ENCODE measurements around the gene ARPC5L.
"Not testable (repeated sequence)": the region's sequence is repeated elsewhere in the genome, so short reads cannot be mapped to it uniquely, and the experiment has no call there.

Gene ARPC5L

GRCh38 chr9:124894741-124895170 lies 32.8 kb downstream of the ARPC5L start:
- DNase-seq = peak; percentile 24 to 40

- no peak for DNase-seq
Measured at GRCh38 chr9:124897570-124898460, 35.9 kb downstream of the ARPC5L start.

- DNase-seq = no peak
Measured at GRCh38 chr9:124899845-124900244, 37.9 kb downstream of the ARPC5L start.

GRCh38 chr9:124906966-124907365 lies 45.0 kb downstream of the ARPC5L start:
- DNase-seq = no peak

GRCh38 chr9:124908098-124908497 lies 46.2 kb downstream of the ARPC5L start:
- no peak for DNase-seq

- DNase-seq = no peak
Measured at GRCh38 chr9:124911766-124912165, 49.8 kb downstream of the ARPC5L start.

- no peak for DNase-seq
Measured at GRCh38 chr9:124913378-124913777, 51.4 kb downstream of the ARPC5L start.

- DNase-seq = no peak
Measured at GRCh38 chr9:124914753-124915405, 52.9 kb downstream of the ARPC5L start.

GRCh38 chr9:124920394-124920793 lies 58.5 kb downstream of the ARPC5L start:
- not testable (repeated sequence) for DNase-seq
